Fibroblast of skin of back (primary cell): ENCODE results near the gene GPR89B.
"Not testable (repeated sequence)": the region's sequence is repeated elsewhere in the genome, so short reads cannot be mapped to it uniquely, and the experiment has no call there.

Experiments used
- DNase-seq: peaks from one replicate; pipeline ENCODE4 v3.0.0-alpha.2; 2013

Gene GPR89B

GRCh38 chr1:147940456-147940855 lies 12.2 kb downstream of the GPR89B start:
- not testable (repeated sequence) for DNase-seq

- not testable (repeated sequence) for DNase-seq
Observed at GRCh38 chr1:147942563-147942962, 14.3 kb downstream of the GPR89B start.

GRCh38 chr1:147949517-147949916 lies 21.3 kb downstream of the GPR89B start:
- DNase-seq, result not testable (repeated sequence)

GRCh38 chr1:147958906-147959305 lies 30.7 kb downstream of the GPR89B start:
- DNase-seq, result not testable (repeated sequence)

GRCh38 chr1:147959680-147960079 lies 31.5 kb downstream of the GPR89B start:
- DNase-seq, result not testable (repeated sequence)

DNA sequence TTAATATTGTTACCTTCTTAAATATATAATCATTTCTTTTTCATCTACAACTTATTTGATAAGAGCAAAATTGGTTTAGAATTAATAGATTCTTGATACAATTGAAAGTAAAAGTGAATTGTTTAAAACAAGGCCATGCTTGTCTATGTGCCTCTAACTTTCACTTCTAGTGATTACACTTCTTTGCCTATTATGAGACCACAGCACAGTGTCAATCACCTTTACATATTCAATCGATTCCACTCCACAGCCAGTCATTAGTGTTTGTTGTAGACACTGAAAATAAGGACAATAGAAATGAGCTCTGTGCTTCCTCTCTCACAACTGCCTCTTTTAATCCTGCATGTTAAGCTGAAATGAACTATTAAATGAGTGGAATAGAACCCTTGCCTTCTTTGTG lies 36.4 kb downstream of the GPR89B start:
- not testable (repeated sequence) for DNase-seq

GRCh38 chr1:147966657-147967056 lies 38.4 kb downstream of the GPR89B start:
- not testable (repeated sequence) for DNase-seq

- DNase-seq, result not testable (repeated sequence)
Observed at GRCh38 chr1:147978896-147979651, 50.9 kb downstream of the GPR89B start.

- not testable (repeated sequence) for DNase-seq
Observed at GRCh38 chr1:147985374-147985773, 57.2 kb downstream of the GPR89B start.

- not testable (repeated sequence) for DNase-seq
Observed at GRCh38 chr1:147987893-147988292, 59.7 kb downstream of the GPR89B start.

- DNase-seq, result not testable (repeated sequence)
Observed at GRCh38 chr1:147992916-147993315, 64.7 kb downstream of the GPR89B start.

DNA sequence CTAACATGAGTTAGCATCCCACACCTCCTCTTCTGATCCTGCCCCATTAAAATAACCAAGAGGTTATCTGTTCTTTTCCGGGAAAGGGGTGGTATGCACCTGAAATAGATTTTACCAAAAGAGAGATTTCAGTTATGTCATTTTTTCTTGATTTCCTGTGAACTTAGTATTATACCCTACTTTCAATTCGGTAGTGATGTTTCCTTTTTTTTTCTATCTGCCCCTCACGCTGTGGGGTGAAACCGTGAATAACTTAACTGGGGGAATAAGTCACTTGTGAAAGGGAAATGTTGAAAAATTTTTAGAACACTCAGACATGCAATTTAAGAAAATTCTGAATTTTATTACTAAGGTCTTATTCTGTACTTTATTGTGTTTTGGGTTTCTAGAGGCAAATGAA lies 65.2 kb downstream of the GPR89B start:
- DNase-seq, result not testable (repeated sequence)

GRCh38 chr1:147993825-147994615 lies 65.8 kb downstream of the GPR89B start:
- not testable (repeated sequence) for DNase-seq

DNA sequence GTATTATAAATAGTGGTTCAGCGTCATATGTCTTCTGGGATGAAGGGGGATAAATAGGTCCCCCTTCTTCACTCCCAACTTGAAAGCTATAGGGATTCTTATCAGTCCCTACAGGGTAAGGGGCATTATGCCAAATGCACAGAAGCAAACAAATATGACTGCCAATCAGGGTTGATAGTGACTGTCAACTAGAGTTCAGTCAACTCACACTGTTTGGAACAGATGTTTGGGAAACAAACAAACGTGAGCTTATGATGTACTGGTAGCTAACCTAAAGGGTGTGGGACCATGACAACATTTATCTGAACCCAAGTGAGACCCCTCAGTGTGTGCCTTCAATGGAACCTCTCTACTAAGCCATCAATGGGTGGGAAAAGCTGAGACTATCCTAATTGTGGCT lies 67.9 kb downstream of the GPR89B start:
- not testable (repeated sequence) for DNase-seq

DNA sequence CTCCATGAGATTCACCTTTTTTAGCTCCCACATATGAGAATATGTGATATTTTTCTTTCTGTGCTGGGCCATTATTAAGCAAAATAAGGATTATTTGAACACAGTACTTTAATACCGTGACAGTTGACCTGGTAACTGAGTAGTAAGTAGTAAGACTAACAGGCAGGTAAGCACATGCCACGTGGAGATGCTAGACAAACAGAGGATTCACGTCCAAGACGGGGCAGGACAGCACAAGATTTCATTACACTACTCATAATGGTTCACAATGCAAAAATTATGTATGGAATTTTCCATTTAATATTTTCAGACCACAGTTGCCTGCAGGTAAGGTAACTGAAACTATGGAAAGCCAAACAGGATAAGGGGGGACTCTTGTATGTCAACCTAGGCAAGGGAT lies 79.5 kb downstream of the GPR89B start:
- DNase-seq, result not testable (repeated sequence)

DNA sequence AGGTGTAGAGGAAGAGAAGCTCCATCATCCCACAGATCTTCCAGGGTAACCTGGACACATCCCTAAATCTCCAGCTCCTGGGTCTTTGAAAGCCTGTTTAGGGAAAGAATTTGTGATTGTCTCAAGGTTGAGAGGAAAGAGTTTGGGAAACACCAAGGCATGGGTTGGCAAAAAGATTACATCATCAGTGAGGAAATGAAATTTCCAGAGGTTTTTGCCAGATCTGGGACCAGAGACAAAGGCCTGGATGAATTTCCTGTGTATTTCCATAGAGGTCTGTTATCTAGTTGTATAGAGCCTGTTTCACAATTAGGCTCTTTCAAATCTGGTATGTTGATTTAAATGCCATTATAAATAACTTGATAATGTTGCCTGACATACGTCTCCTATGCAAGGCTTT lies 82.3 kb downstream of the GPR89B start:
- no peak for DNase-seq

DNA sequence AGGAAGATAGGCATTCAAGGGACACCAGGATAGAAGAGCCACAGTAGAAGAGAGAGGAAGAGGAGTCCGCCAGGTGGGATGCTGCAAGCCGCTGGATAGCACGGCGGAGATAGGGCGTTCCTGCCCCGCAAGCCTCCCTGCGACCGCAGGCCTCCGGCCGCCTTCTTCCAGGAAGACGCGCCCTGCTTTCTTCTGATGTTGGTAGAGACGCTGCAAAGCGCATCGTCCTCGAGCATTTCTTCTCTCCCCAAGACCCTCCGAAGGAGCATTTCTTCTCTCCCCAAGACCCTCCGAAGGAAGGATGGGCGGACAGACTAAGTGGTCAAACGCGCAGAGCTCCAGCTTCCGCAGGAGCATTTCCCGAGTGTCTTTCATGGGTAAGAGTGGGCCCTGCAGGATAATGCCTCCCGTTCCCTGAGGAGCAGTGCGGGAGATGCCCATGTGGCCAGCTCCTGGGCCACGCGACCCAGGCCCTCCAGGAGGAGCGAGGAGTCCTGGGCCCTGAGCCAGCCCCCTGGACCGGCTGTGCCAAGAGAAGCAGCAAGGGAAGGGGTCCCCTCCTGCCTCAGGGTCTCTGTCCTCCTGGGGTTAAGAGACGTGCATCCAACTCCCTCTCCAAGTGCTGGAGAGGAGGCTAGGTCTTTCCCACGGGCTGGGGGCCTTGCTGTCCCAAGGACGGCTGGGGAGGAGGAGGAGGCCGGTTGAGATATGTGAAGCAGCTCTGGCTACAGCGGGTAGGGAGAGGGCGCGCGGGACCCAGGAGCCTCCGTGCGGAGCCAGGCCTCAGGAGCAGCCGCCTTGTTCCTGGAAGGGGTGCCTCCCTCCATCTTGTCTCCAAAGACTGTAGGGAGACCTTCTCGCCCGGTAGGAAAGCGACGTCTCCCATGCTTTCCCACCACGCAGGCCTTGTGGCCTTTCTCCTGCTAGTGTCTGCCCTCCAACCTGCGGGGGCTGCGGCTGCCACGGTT lies 85.2 kb downstream of the GPR89B start:
- not testable (repeated sequence) for DNase-seq

DNA sequence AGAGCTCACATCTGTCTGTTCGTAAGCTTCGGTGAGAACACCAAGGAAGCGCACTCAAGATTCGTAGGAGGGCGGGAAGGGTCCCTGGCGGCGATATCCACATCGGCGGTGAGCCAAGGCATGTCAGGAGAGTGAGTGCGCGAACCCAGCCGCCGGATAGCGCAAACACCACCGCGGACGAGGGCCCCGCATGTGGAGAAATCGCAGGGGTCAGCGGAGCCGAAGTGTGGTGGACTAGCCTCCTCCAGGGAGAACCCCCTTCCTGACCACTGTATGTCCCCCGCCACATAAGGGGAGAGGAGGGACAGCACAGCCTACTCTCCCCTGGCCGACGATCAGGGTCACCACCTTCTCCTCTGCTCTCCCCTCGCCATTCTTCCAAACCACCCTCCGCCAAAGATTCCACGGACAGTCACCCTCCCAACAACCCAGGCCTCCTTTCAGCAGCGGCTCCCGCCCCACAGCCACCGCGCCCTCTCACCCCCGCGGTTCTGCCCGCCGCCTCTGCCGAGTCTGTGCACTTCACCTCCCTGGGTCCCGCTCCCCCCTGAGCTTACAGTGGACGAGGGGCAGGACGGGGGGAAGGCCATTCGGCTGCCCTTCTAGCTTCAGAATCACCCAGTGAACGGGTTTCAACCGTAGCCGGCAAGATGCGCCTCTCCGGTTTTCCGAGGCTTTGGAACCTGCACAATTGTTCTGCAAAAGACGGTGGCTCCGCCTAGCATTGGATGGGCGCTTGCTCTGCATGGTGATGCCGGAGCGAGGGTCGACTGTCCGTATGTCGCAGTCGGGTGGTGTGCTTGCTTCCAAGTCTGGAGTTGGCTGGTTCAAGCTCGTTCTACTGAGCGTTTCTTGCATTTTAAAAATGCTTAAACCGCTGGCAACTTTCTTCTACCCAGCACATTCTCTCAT lies 86.3 kb downstream of the GPR89B start:
- DNase-seq, result not testable (repeated sequence)

- DNase-seq, result not testable (repeated sequence)
Observed at GRCh38 chr1:148024918-148025317, 96.7 kb downstream of the GPR89B start.

GRCh38 chr1:148027004-148027403 lies 98.8 kb downstream of the GPR89B start:
- DNase-seq, result not testable (repeated sequence)

DNA sequence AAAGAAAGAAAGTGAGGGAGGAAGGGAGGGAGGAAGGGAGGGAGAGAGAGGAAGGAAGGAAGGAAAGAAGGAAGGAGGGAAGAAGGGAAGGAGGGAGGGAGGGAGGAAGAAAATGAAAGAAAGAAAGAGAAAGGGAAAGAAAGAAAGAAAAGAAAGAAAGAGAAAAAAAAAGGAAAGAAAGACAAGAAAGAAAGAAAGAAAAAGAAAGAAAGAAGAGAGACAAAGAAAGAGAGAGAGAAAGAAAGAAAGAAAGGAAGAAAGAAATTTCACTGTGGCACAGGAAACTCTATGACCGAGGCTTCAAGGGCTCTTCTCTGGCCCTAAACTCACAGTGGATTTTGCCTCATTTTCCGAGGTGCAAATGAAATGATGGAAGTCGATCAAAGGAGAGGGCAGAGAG lies 104.0 kb downstream of the GPR89B start:
- DNase-seq, result not testable (repeated sequence)
